K562 (cell line): ENCODE results near the gene TPGS1. TPM values are rescaled to one million over a fixed set of nuclear protein-coding genes. Genes with fewer than 3 reads are reported as not detected.

Experiments used
- CSDE1 ChIP-seq, 2 experiments: fragments of 450-650 bp; IDR thresholded peaks; 2 replicates each; pipeline ENCODE4 v1.6.1; 2016; ENCODE audit warnings: mild to moderate bottlenecking in 1 of 2
- DNMT1 ChIP-seq: fragments of 450-650 bp; IDR thresholded peaks from 2 replicates; pipeline ENCODE4 v1.6.1; 2016; ENCODE audit warnings: antibody characterized with exemption, mild to moderate bottlenecking
- EGR1 ChIP-seq: fragments of 450-650 bp; conservative IDR thresholded peaks from 2 replicates; pipeline ENCODE4 v1.6.1; 2017; ENCODE audit warnings: mild to moderate bottlenecking
- HMGN3 ChIP-seq: IDR thresholded peaks from 2 replicates; pipeline ENCODE4 v1.6.1; 2011; ENCODE audit warnings: borderline replicate concordance, low read depth, mild to moderate bottlenecking, mixed read lengths, low read length; ENCODE audit not compliant: insufficient read length; ENCODE audit errors: extremely low read depth
- HOMEZ ChIP-seq: fragments of 250-450 bp; sonication (Bioruptor Pico); IDR thresholded peaks from 2 replicates; pipeline ENCODE4 v1.4.0; 2020; ENCODE audit warnings: mild to moderate bottlenecking, moderate library complexity
- KAT8 ChIP-seq: fragments of 450-650 bp; IDR thresholded peaks from 2 replicates; pipeline ENCODE4 v1.6.1; 2016; ENCODE audit warnings: low read depth, mild to moderate bottlenecking
- KDM5B ChIP-seq: fragments of 200-600 bp; sonication (generic); IDR thresholded peaks from 2 replicates; pipeline ENCODE4 v1.6.1; 2012; ENCODE audit warnings: low read depth, mild to moderate bottlenecking, moderate library complexity, low read length, control low read depth, inconsistent platforms; ENCODE audit not compliant: insufficient replicate concordance
- NFE2L1 ChIP-seq: fragments of 450-650 bp; IDR thresholded peaks from 2 replicates; pipeline ENCODE4 v1.6.1; 2016; ENCODE audit warnings: missing genetic modification characterization, low read depth, mild to moderate bottlenecking, missing compliant biosample characterization, moderate library complexity, borderline replicate concordance
- PRDM10 ChIP-seq: fragments of 450-650 bp; IDR thresholded peaks from 2 replicates; pipeline ENCODE4 v1.6.1; 2018; ENCODE audit not compliant: partially characterized antibody
- RBFOX2 ChIP-seq: fragments of 200-400 bp; formaldehyde crosslinking; IDR thresholded peaks from 2 replicates; pipeline ENCODE4 v1.6.1; 2017; ENCODE audit warnings: low read depth, mild to moderate bottlenecking, low read length, moderate library complexity
- TAF1 ChIP-seq: IDR thresholded peaks from 2 replicates; pipeline ENCODE4 v1.6.1; 2011; ENCODE audit warnings: mild to moderate bottlenecking, low read length, moderate library complexity; ENCODE audit not compliant: insufficient read depth, control insufficient read depth, severe bottlenecking; ENCODE audit errors: extremely low read depth
- U2AF2 ChIP-seq: fragments of 200-400 bp; formaldehyde crosslinking; optimal IDR thresholded peaks from 2 replicates; pipeline ENCODE3; 2017; ENCODE audit warnings: low read depth, mild to moderate bottlenecking, low read length
- YBX1 ChIP-seq: fragments of 450-650 bp; IDR thresholded peaks from 2 replicates; pipeline ENCODE4 v1.7.1; 2016; ENCODE audit warnings: mild to moderate bottlenecking
- ZNF551 ChIP-seq: fragments of 250-450 bp; sonication (Bioruptor Pico); IDR thresholded peaks from 2 replicates; pipeline ENCODE4 v1.5.0; 2021; ENCODE audit warnings: mild to moderate bottlenecking, moderate library complexity
- ZNF79 ChIP-seq: fragments of 250-450 bp; sonication (Bioruptor Pico); IDR thresholded peaks from 2 replicates; pipeline ENCODE4 v1.4.0; 2020; ENCODE audit warnings: low read depth, mild to moderate bottlenecking, moderate library complexity
- polyA plus RNA-seq, 8 experiments: library from polyadenylated mRNA; depleted of rRNA in 4 of 8; stranded (reverse) in 5 of 8; unstranded in 3 of 8; fragments of >200 nt; fragmentation: Nextera tagmentation in 2 of 8; fragmentation: Illumina TruSeq in 1 of 8; extraction: Ambion mirVana in 2 of 8; extraction: Trizol in 1 of 8; gene quantifications; 2 replicates each; pipeline versions ENCODE4 v1.2.1 to v1.2.3, GENCODE V29; 2011 to 2014; ENCODE audit warnings: inconsistent platforms in 1 of 8, missing spikeins in 1 of 8
- total RNA-seq, 7 experiments: library from RNA; depleted of rRNA in 6 of 7; stranded (reverse); fragments of >200 nt in 6 of 7; fragmentation: Illumina TruSeq in 2 of 7; extraction: Trizol in 2 of 7; gene quantifications; 2 replicates each; pipeline versions ENCODE4 v1.2.1 to v1.2.3, GENCODE V29; 2011 to 2021; ENCODE audit warnings: low replicate concordance in 1 of 7
- TF ChIP-seq, protein P1 (sequence below): sonication (generic); formaldehyde crosslinking; IDR thresholded peaks from 2 replicates; pipeline ENCODE4 v1.5.0; 2020; ENCODE audit warnings: missing genetic modification reagents
- TF ChIP-seq, protein P2 (sequence below): sonication (generic); formaldehyde crosslinking; IDR thresholded peaks from 2 replicates; pipeline ENCODE4 v1.8.0; 2023; ENCODE audit warnings: missing genetic modification reagents, mild to moderate bottlenecking, borderline replicate concordance

TPGS1 gene
- total and polyA plus RNA-seq, 9 of the 15 experiments (the other 6 are each of a cell fraction or from before 2014, with no cell fraction given): 0.30 to 31.6 (median 1.2) TPM; not detected in 2

GRCh38 chr19:566403-566802, 59.1 kb downstream of the TPGS1 start (continued):
- TF ChIP-seq PRDM10 (peak; percentile 23), ZNF551 (CRISPR knock-in tag) (no peak), KAT8 (no peak), RBFOX2 (peak; percentile 64), DNMT1 (no peak), YBX1 (no peak), TAF1 (peak; percentile 45), NFE2L1 (no peak), U2AF2 (no peak), EGR1 (0 out of 2 replicates have a peak, but pooled peaks have one; percentile 23), KDM5B (peak; percentile 43), CSDE1 (IDR thresholded peaks at IDR 0.05) (no peak), HOMEZ (CRISPR knock-in tag) (no peak), ZNF79 (CRISPR knock-in tag) (no peak), HMGN3 (no peak)
- TF ChIP-seq, protein P1, sequence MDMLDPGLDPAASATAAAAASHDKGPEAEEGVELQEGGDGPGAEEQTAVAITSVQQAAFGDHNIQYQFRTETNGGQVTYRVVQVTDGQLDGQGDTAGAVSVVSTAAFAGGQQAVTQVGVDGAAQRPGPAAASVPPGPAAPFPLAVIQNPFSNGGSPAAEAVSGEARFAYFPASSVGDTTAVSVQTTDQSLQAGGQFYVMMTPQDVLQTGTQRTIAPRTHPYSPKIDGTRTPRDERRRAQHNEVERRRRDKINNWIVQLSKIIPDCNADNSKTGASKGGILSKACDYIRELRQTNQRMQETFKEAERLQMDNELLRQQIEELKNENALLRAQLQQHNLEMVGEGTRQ (CRISPR knock-in tag): no peak
- TF ChIP-seq, protein P2, sequence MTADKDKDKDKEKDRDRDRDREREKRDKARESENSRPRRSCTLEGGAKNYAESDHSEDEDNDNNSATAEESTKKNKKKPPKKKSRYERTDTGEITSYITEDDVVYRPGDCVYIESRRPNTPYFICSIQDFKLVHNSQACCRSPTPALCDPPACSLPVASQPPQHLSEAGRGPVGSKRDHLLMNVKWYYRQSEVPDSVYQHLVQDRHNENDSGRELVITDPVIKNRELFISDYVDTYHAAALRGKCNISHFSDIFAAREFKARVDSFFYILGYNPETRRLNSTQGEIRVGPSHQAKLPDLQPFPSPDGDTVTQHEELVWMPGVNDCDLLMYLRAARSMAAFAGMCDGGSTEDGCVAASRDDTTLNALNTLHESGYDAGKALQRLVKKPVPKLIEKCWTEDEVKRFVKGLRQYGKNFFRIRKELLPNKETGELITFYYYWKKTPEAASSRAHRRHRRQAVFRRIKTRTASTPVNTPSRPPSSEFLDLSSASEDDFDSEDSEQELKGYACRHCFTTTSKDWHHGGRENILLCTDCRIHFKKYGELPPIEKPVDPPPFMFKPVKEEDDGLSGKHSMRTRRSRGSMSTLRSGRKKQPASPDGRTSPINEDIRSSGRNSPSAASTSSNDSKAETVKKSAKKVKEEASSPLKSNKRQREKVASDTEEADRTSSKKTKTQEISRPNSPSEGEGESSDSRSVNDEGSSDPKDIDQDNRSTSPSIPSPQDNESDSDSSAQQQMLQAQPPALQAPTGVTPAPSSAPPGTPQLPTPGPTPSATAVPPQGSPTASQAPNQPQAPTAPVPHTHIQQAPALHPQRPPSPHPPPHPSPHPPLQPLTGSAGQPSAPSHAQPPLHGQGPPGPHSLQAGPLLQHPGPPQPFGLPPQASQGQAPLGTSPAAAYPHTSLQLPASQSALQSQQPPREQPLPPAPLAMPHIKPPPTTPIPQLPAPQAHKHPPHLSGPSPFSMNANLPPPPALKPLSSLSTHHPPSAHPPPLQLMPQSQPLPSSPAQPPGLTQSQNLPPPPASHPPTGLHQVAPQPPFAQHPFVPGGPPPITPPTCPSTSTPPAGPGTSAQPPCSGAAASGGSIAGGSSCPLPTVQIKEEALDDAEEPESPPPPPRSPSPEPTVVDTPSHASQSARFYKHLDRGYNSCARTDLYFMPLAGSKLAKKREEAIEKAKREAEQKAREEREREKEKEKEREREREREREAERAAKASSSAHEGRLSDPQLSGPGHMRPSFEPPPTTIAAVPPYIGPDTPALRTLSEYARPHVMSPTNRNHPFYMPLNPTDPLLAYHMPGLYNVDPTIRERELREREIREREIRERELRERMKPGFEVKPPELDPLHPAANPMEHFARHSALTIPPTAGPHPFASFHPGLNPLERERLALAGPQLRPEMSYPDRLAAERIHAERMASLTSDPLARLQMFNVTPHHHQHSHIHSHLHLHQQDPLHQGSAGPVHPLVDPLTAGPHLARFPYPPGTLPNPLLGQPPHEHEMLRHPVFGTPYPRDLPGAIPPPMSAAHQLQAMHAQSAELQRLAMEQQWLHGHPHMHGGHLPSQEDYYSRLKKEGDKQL (CRISPR knock-in tag): no peak
